SK-N-SH (cell line): Measurements from ENCODE around the gene TULP1. TPM values are rescaled to one million over a fixed set of nuclear protein-coding genes. Genes with fewer than 3 reads are reported as not detected.

ENCODE experiments used
- CTCF ChIA-PET: fragments of 300-600, 350-600 bp; formaldehyde crosslinking; extraction: SDS; loops from one replicate; lab custom pipeline; 2021; lab: Yijun Ruan, JAX
- POLR2A ChIA-PET: fragments of 350-600 bp; sonication (Branson Sonifier 250); formaldehyde crosslinking; extraction: SDS; loops from one replicate; lab custom pipeline; 2020; ENCODE audit warnings: antibody characterized with exemption, inconsistent platforms; lab: Yijun Ruan, JAX
- DNase-seq: peaks from one replicate; pipeline ENCODE4 v3.0.0; 2012
- H2AFZ ChIP-seq: fragments of 200-600 bp; sonication (generic); 2 replicates; pipeline ENCODE4 v1.8.1; 2016; ENCODE audit warnings: antibody characterized with exemption, mild to moderate bottlenecking, low read depth
- H3F3A ChIP-seq: fragments of 200-600 bp; sonication (generic); replicated peaks from 2 replicates; pipeline ENCODE3; 2016; ENCODE audit warnings: antibody characterized with exemption, mild to moderate bottlenecking; ENCODE audit not compliant: insufficient read depth
- H3K27ac ChIP-seq, 2 experiments: fragments of 200-500 bp in 1 of 2; fragments of 200-600 bp in 1 of 2; sonication (Bioruptor generic) in 1 of 2; sonication (generic), shearing (Covaris generic) in 1 of 2; 2 replicates each; pipeline versions ENCODE4 v1.5.1 to v1.6.1; 2014 to 2016; ENCODE audit warnings: low read depth in 2 of 2, inconsistent platforms in 1 of 2, low read length in 1 of 2, mild to moderate bottlenecking in 1 of 2, mixed read lengths in 1 of 2
- H3K27me3 ChIP-seq: fragments of 200-600 bp; sonication (generic), shearing (Covaris generic); 2 replicates; pipeline ENCODE4 v1.6.1; 2016; ENCODE audit warnings: mixed run types; ENCODE audit not compliant: insufficient read depth
- H3K36me3 ChIP-seq, 2 experiments: fragments of 200-500 bp in 1 of 2; fragments of 200-600 bp in 1 of 2; sonication (Bioruptor generic) in 1 of 2; sonication (generic) in 1 of 2; replicated peaks in 1 of 2; 2 replicates each; pipeline versions ENCODE3 to v1.5.1; 2014 to 2016; ENCODE audit warnings: low read length in 1 of 2, mild to moderate bottlenecking in 1 of 2; ENCODE audit not compliant: insufficient read depth in 2 of 2, control insufficient read depth in 1 of 2
- H3K4me1 ChIP-seq, 2 experiments: fragments of 200-500 bp in 1 of 2; fragments of 200-600 bp in 1 of 2; sonication (Bioruptor generic) in 1 of 2; sonication (generic), shearing (Covaris generic) in 1 of 2; 2 replicates each; pipeline versions ENCODE4 v1.5.1 to v1.6.1; 2014 to 2016; ENCODE audit warnings: low read depth in 1 of 2, low read length in 1 of 2, mixed run types in 1 of 2; ENCODE audit not compliant: insufficient read depth in 2 of 2, control insufficient read depth in 1 of 2
- H3K4me2 ChIP-seq: fragments of 200-600 bp; sonication (generic), shearing (Covaris generic); 2 replicates; pipeline ENCODE4 v1.6.1; 2017; ENCODE audit warnings: mixed run types
- H3K4me3 ChIP-seq, 2 experiments: fragments of 200-500 bp in 1 of 2; fragments of 200-600 bp in 1 of 2; sonication (Bioruptor generic) in 1 of 2; sonication (generic), shearing (Covaris generic) in 1 of 2; 2 replicates each; pipeline versions ENCODE4 v1.5.1 to v1.8.1; 2014 to 2016; ENCODE audit warnings: low read depth in 2 of 2, inconsistent platforms in 1 of 2, low read length in 1 of 2, mild to moderate bottlenecking in 1 of 2, mixed read lengths in 1 of 2, moderate library complexity in 1 of 2
- H3K79me2 ChIP-seq: fragments of 200-600 bp; sonication (generic); 2 replicates; pipeline ENCODE4 v1.8.1; 2017; ENCODE audit warnings: mild to moderate bottlenecking; ENCODE audit not compliant: insufficient read depth
- H3K9ac ChIP-seq: fragments of 200-600 bp; sonication (generic); 2 replicates; pipeline ENCODE4 v1.6.1; 2017; ENCODE audit warnings: mixed run types
- H3K9me2 ChIP-seq: fragments of 200-600 bp; sonication (generic); 2 replicates; pipeline ENCODE4 v1.6.1; 2017; ENCODE audit warnings: mixed run types
- H3K9me3 ChIP-seq: fragments of 200-600 bp; sonication (generic); 2 replicates; pipeline ENCODE4 v1.6.1; 2017; ENCODE audit warnings: mixed run types, mild to moderate bottlenecking, moderate library complexity
- H4K20me1 ChIP-seq: fragments of 200-600 bp; sonication (generic); 2 replicates; pipeline ENCODE4 v1.6.1; 2017; ENCODE audit warnings: mild to moderate bottlenecking, mixed run types; ENCODE audit not compliant: insufficient read depth
- CHD2 ChIP-seq: fragments of 150-350 bp; IDR thresholded peaks from 2 replicates; pipeline ENCODE4 v1.6.1; 2018; ENCODE audit warnings: low read length; ENCODE audit not compliant: partially characterized antibody
- EZH2phosphoT487 ChIP-seq: fragments of 200-600 bp; sonication (generic); IDR thresholded peaks from 2 replicates; pipeline ENCODE4 v1.6.1; 2017; ENCODE audit warnings: low read depth, mixed run types, mild to moderate bottlenecking, antibody characterized with exemption, moderate library complexity, borderline replicate concordance
- FOXJ3 ChIP-seq: sonication (generic); formaldehyde crosslinking; IDR thresholded peaks from 2 replicates; pipeline ENCODE4 v1.5.1; 2020; ENCODE audit warnings: mild to moderate bottlenecking, missing genetic modification reagents
- GATA2 ChIP-seq: sonication (generic); formaldehyde crosslinking; IDR thresholded peaks from 2 replicates; pipeline ENCODE4 v1.5.0; 2020; ENCODE audit warnings: mild to moderate bottlenecking, missing genetic modification reagents
- MXI1 ChIP-seq: IDR thresholded peaks from 2 replicates; pipeline ENCODE4 v1.6.1; 2012; ENCODE audit warnings: mild to moderate bottlenecking, low read depth, low read length, improper control_type of control experiment
- NRF1 ChIP-seq: IDR thresholded peaks from 2 replicates; pipeline ENCODE4 v1.6.1; 2012; ENCODE audit warnings: low read depth, mild to moderate bottlenecking, low read length
- POLR2AphosphoS5 ChIP-seq: IDR thresholded peaks from 2 replicates; pipeline ENCODE4 v1.6.1; 2012; ENCODE audit warnings: low read depth, low read length
- RAD21 ChIP-seq: IDR thresholded peaks from 2 replicates; pipeline ENCODE4 v1.6.1; 2012; ENCODE audit warnings: mild to moderate bottlenecking, low read length
- RFX5 ChIP-seq: IDR thresholded peaks from 2 replicates; pipeline ENCODE4 v1.6.1; 2012; ENCODE audit warnings: mild to moderate bottlenecking, improper control_type of control experiment, low read length
- RXRA ChIP-seq: IDR thresholded peaks from 2 replicates; pipeline ENCODE4 v1.4.0; 2012; ENCODE audit warnings: low read depth, mild to moderate bottlenecking, borderline replicate concordance
- SMC3 ChIP-seq: IDR thresholded peaks from 2 replicates; pipeline ENCODE4 v1.6.1; 2012; ENCODE audit warnings: low read depth, low read length, improper control_type of control experiment
- TAF1 ChIP-seq: IDR thresholded peaks from 2 replicates; pipeline ENCODE4 v1.6.1; 2012; ENCODE audit warnings: low read depth, mild to moderate bottlenecking, low read length, moderate library complexity, borderline replicate concordance
- WGBS: methylation state at CpG from one replicate; pipeline ENCODE4 v1.1.6; 2017; ENCODE audit warnings: low lambda C conversion rate; 5-methylcytosine and 5-hydroxymethylcytosine counted together
- polyA plus RNA-seq, 3 experiments: library from polyadenylated mRNA; depleted of rRNA; stranded (reverse); fragments of >200 nt; gene quantifications; 2 replicates each; pipeline ENCODE4 v1.2.3, GENCODE V29; 2012
- TF ChIP-seq, protein P1 (sequence below): IDR thresholded peaks from 2 replicates; pipeline ENCODE4 v1.4.0; 2012; ENCODE audit warnings: low read depth, borderline replicate concordance
- TF ChIP-seq, protein P2 (sequence below): fragments of 150-350 bp; IDR thresholded peaks from 2 replicates; pipeline ENCODE4 v1.6.1; 2016; ENCODE audit warnings: mild to moderate bottlenecking, low read depth, low read length
- TF ChIP-seq, protein P3 (sequence below): IDR thresholded peaks from 2 replicates; pipeline ENCODE4; 2012
- TF ChIP-seq, protein P4 (sequence below): fragments of 150-350 bp; IDR thresholded peaks from 2 replicates; pipeline ENCODE4 v1.6.1; 2017; ENCODE audit warnings: antibody characterized with exemption, low read length, low read depth, borderline replicate concordance

Gene TULP1
- polyA plus RNA-seq, 1 of the 3 experiments (the other 2 are of a cell fraction): not detected

DNA sequence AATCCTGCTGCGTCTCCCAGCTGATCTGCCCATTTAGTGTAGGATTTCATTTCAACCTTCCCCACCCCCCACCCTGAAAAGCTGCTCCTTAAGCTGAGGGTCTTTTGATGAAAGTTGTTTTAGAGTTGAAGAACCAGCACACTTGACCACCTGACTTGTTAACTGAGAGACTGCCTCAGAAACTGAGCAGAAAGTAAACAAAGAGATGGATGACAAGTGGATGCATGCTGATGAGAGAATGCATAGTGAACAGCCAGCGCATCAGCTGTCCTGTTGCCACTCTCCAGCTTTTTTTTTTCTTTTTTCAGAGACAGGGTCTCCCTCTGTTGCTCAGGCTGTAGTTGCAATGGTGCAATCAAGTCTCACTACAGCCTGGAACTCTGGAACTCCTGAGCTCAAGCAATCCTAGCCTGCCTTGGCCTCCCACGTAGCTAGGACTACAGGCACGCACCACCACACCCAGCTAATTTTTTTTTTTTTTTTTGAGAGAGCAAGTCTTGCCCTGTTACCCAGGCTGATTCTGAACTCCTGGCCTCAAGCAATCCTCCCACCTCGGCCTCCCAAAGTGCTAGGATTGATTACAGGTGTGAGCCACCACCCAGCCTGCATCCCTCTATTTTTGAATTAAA lies 35.0 kb downstream of the TULP1 start:
- no peak overlapping the region for H3K27ac ChIP-seq
- H3K79me2 ChIP-seq: no peaks in the 10 kb centered on the region
- H4K20me1 ChIP-seq: peaks cover 6% of the 10 kb centered on the region; the same call in 1 of the 2 replicates
- H3K4me1 ChIP-seq: no peaks in the 10 kb centered on the region
- H3K9ac ChIP-seq: no peak overlapping the region
- H3K27me3 ChIP-seq: no peaks in the 10 kb centered on the region
- H3K9me2 ChIP-seq: no peaks in the 10 kb centered on the region
- H3K4me3 ChIP-seq: no peak overlapping the region
- H3K4me2 ChIP-seq: no peak overlapping the region
- no peak for DNase-seq
- H2AFZ ChIP-seq: no peak overlapping the region
- H3K9me3 ChIP-seq: no peaks in the 10 kb centered on the region
- TF ChIP-seq RXRA (no peak), POLR2AphosphoS5 (no peak), FOXJ3 (no peak), RFX5 (no peak), NRF1 (no peak), MXI1 (no peak), CHD2 (no peak), GATA2 (no peak), EZH2phosphoT487 (no peak), SMC3 (no peak), TAF1 (no peak), RAD21 (no peak)
- TF ChIP-seq, protein P1, sequence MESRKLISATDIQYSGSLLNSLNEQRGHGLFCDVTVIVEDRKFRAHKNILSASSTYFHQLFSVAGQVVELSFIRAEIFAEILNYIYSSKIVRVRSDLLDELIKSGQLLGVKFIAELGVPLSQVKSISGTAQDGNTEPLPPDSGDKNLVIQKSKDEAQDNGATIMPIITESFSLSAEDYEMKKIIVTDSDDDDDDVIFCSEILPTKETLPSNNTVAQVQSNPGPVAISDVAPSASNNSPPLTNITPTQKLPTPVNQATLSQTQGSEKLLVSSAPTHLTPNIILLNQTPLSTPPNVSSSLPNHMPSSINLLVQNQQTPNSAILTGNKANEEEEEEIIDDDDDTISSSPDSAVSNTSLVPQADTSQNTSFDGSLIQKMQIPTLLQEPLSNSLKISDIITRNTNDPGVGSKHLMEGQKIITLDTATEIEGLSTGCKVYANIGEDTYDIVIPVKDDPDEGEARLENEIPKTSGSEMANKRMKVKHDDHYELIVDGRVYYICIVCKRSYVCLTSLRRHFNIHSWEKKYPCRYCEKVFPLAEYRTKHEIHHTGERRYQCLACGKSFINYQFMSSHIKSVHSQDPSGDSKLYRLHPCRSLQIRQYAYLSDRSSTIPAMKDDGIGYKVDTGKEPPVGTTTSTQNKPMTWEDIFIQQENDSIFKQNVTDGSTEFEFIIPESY: no peak
- TF ChIP-seq, protein P2, sequence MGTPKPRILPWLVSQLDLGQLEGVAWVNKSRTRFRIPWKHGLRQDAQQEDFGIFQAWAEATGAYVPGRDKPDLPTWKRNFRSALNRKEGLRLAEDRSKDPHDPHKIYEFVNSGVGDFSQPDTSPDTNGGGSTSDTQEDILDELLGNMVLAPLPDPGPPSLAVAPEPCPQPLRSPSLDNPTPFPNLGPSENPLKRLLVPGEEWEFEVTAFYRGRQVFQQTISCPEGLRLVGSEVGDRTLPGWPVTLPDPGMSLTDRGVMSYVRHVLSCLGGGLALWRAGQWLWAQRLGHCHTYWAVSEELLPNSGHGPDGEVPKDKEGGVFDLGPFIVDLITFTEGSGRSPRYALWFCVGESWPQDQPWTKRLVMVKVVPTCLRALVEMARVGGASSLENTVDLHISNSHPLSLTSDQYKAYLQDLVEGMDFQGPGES: no peak
- TF ChIP-seq, protein P3, sequence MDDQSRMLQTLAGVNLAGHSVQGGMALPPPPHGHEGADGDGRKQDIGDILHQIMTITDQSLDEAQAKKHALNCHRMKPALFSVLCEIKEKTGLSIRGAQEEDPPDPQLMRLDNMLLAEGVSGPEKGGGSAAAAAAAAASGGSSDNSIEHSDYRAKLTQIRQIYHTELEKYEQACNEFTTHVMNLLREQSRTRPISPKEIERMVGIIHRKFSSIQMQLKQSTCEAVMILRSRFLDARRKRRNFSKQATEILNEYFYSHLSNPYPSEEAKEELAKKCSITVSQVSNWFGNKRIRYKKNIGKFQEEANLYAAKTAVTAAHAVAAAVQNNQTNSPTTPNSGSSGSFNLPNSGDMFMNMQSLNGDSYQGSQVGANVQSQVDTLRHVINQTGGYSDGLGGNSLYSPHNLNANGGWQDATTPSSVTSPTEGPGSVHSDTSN: no peak
- TF ChIP-seq, protein P4, sequence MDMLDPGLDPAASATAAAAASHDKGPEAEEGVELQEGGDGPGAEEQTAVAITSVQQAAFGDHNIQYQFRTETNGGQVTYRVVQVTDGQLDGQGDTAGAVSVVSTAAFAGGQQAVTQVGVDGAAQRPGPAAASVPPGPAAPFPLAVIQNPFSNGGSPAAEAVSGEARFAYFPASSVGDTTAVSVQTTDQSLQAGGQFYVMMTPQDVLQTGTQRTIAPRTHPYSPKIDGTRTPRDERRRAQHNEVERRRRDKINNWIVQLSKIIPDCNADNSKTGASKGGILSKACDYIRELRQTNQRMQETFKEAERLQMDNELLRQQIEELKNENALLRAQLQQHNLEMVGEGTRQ: no peak
- peaks cover 11% of the 10 kb centered on the region for H3F3A ChIP-seq
- CTCF ChIA-PET: interaction anchor here (0.8 to 1.9 kb wide), 5 partner anchors 9 to 259 kb away, joined by 3 to 5 read pairs (median 4); partner anchors contain the start of gene ARMC12
- POLR2A ChIA-PET: interaction anchor here (0.6 to 1.0 kb wide), 2 partner anchors 14 to 1509 kb away, joined by 3 to 4 read pairs; no protein-coding TSS in a partner anchor
- 89% methylated on average over 5 of the region's 5 CpGs for WGBS
- H3K36me3 ChIP-seq: peaks cover under 1 to 3% of the 10 kb centered on the region in 2 experiments
